Left hindlimb (tissue), 1 donor: Measurements from ENCODE around the gene FRRS1.

Experiments
- DNase-seq: peaks from one replicate; pipeline ENCODE4 v3.0.0-alpha.2; 2018

The FRRS1 gene

GRCh38 chr1:99674115-99675064, 92.0 kb downstream of the FRRS1 start:
- DNase-seq = no peak

DNA sequence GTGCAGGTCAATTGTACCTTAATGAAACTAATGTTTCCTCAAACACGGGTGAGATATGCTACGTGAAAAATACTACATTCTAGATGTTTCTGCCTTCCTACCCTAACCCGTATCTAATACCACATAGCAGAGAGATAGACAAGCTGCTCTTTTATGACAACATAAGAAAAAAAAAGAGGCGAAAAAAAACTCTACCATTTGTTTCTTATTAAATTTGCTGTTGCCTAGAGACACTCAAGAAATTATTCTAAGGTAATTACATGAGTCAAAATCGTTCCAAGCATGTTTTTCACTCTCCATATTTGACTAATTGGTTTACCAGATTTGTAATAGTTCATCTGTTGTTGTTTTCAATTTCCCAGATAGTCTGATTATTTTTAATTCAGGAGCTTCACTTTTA, 93.1 kb downstream of the FRRS1 start:
- no peak for DNase-seq

- DNase-seq = no peak
These were observed 93.8 kb downstream of the FRRS1 start for GRCh38 chr1:99672530-99673213.

DNA sequence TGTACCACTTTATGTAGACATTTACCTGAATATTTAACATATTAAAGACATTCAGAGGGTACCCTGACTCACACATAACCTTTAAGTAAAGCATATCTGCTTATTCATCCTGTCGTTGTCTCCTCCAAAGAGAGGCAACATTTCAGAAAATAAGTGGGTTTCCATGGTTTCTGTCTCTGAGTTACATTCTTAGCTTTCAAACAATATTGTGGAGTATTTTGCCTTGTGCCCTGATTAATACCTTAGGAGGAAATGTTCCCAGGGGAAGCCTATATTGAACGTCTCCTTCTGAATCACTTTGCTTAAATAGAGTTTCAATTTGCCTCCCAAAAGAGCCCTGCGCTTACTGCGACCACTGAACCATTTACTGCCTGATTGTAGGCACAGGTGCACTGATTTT, 94.4 kb downstream of the FRRS1 start:
- no peak for DNase-seq

GRCh38 chr1:99670583-99670982, 95.9 kb downstream of the FRRS1 start:
- DNase-seq = no peak

- DNase-seq = no peak
These were observed 96.6 kb downstream of the FRRS1 start for GRCh38 chr1:99669821-99670220.

DNA sequence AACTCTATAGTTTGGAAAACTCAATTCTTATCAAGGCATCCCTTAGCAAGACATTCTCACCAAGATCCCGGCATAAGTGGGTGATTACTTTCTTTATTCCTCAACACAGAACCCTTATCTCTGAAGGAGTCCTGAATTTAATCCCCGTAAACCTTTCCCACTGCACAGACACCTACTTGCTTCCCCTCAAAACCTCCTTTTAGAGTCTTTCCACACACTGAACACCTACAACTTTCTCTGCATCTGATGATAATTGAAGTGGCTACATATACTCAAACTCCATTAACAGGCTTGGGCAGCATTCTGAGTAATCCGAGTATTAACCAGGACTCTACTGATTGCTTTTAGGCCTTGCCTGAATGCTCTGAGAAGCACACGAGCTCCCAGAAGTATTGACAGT, 97.1 kb downstream of the FRRS1 start:
- DNase-seq = no peak

DNA sequence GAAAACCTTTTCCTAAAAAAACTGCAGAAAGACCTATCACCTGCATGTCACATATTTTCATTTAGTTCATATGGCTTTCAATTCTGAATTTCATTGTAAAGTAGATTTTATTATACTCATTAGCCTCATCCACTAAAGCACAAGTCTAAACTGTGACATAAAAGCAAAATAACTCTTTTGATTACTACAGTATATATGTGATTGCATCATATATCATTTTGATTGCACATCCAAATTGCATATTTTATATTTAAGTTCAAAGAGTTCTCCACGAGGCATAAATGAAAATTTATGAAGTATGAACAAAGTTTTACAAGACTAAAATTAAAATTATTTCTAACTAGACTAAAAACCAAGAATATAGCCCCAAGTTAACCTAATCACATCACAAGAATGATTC, 101.2 kb downstream of the FRRS1 start:
- no peak for DNase-seq

DNA sequence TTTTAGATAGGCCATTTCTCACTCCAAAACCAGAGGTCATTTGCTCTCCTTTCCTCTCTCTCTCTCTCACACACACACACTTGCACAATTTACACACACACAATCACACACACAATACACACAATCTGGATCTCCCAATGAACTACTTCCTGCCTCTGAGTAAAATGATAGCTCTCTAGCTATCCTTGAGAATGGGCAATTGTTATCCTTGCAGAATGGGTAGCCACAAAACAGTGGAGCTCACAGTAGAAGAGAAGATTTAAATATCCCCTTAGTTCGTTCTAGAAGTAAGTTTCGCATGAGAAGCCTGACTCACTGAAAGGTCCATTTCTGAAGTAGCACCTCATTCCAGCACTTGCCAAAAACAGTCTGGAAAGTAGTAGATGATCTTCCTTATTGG, 102.9 kb downstream of the FRRS1 start:
- DNase-seq = no peak

DNA sequence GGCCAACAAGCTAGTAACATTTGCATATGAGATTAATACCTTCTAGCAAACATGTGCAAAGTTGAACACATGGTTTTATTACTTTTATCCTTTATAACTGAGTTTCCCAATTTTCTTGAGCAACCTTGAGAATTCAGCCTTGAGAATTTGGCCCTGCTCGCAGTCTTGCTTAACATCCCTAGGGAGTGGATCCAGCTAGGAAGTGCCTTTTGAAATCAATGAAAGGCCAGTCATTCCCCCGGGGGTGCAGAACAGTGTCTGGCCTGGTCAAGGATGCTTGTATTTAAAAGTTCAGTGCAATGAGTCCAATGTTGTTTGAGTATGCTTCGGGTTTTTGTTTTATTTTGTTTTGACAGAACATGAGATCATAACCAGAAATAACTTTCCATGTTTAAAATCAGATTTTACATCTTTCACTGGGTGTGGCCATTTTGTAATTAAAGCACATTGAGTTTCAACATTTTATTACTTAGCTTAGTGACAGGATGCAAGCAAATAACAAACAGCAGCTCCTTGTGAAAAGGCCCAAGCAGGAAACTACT, 103.8 kb downstream of the FRRS1 start:
- DNase-seq = no peak

- DNase-seq = no peak
These were observed 104.7 kb downstream of the FRRS1 start for GRCh38 chr1:99661780-99662179.

DNA sequence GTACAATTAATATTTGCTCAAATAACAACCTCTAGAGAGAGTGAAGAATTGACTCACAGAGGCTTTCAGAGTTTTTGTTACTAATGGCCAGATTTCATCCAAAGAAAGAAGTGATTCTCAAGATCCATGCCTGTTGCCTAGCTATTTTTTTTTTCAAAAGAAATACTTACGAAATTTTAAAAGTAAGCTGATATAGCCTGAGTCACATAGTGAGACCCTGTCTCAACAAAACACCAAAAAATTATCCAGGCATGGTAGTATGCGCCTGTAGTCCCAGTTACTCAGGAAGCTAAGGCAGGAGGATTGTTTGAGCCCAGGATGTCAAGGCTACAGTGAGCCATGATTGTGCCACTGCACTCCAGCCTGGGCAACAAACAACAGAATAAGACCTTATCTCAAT, 105.9 kb downstream of the FRRS1 start:
- DNase-seq = no peak

DNA sequence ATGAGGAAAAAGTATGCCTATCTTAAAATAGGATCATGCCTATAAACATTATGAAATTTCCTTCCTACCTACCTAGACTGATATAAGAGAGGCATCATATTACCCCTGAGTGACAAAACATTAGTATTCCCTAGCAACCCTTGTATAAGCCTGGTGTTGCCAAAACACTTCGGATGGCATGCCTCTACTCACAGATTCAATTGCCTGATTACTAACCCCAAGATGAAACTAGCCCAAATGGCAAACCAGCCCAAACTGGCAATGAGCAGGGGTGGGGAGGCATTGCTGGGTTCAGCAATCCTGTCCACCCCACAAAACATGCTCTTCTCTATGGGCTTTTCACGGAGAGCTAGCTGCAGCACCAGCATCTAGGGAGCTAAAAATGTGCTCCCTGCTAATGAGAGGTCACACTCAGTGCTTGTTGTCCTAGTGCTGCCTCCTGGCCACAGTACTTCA, 106.7 kb downstream of the FRRS1 start:
- no peak for DNase-seq
